Hematopoietic multipotent progenitor cell treated with erythropoietin and hydrocortisone succinate and interleukin-3 and kit ligand, for 4 days (in vitro differentiated cells): ENCODE measurements around the gene SRRT.

Source experiments
- DNase-seq: peaks from one replicate; pipeline ENCODE4 v3.0.0-alpha.2; 2015

SRRT gene

GRCh38 chr7:100882785-100883526, 8.1 kb downstream of the SRRT start:
- DNase-seq = no peak

GRCh38 chr7:100884736-100885439, 10.0 kb downstream of the SRRT start:
- DNase-seq = no peak

DNA sequence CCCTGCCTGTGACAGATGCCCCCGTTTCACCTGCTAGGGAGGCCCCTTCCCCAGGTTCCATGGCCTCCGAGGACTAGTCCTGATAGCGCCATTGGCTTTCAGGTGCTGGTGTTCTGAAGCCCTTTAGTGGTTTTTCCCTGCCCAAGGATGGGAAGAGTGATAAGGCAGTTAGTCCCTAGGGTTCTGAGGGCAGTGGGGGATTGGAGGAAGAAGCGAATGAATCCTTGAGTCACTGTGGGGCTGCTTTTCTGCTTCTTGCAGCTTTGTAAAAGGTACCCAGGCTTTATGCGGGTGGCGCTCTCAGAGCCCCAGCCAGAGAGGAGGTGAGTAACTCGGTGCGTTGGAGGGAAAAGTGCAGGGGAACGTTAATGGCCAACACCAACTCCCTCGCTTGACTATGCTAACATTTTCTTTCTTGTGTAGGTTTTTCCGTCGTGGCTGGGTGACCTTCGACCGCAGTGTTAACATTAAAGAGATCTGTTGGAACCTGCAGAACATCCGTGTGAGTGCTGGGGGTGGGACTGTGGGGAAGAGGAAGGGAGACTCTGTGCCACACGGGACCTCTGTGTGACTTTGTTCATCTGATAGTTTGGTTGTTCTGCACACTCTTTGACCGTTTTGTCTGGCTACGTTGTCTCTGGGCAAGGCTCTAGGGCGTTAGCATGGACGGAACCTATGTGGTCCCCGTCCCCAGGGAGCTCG, 10.7 kb downstream of the SRRT start:
- DNase-seq = no peak

GRCh38 chr7:100886142-100886935, 11.4 kb downstream of the SRRT start:
- DNase-seq = no peak

DNA sequence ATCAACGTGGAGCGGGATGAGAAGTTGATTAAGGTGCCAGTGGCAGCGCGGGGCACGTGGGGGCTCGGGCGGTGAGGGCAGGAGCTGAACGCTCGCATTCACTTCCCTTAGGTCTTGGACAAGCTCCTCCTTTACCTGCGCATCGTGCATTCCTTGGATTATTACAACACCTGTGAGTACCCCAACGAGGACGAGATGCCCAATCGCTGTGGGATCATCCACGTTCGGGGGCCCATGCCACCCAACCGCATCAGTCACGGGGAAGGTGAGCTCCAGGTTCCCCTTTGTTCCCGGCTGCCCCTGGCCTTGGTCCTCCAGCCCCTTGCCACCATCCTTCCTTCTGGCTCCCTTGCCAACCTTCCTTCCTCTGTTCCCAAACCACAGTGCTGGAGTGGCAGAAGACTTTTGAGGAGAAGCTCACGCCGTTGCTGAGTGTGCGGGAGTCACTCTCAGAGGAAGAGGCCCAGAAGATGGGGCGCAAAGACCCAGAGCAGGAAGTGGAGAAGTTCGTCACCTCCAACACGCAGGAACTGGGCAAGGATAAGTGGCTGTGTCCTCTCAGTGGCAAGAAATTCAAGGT, 12.1 kb downstream of the SRRT start:
- DNase-seq = no peak

- peak; percentile 94 for DNase-seq
These were observed 12.8 kb downstream of the SRRT start for GRCh38 chr7:100887516-100888290.

- DNase-seq = no peak
These were observed 13.5 kb downstream of the SRRT start for GRCh38 chr7:100888291-100888987.

DNA sequence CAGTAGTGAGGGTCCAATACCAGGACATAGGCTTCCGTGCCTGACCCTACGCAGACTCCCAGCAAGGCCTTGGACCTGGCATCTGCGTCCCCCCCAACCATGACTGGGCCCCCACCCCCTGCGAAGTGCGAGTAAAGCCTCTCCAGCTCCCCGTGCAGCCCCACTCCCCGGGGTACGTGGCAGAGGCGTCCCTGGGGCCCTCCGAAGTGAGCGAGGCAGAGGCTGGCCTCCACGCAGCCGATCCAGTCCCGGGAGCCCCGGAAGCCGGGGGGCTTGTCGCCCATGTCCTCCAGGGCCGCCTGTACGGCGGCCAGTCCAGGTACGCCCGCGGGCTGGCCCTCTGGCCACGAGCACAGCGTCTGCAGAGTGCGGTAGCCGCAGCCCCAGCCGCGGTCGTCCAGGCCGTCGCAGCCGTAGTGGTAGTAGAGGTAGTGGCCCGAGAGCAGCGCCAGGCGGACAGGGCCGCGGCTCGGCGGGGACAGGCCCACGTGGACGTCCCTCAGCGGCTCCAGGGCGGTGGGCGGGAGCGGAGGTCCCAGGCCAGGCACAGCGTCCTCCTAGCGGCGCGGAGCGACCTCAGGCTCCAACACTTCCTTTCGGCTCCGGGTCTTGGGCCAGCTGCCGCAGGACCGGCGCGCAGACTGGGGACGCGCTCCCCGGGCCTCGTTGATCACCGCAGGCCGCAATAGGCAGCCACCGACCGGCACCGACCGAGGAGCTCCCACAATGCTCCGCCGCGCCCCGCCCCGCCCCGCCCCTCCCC, 14.3 kb downstream of the SRRT start, which contains the start of gene UFSP1:
TSS of gene UFSP1 (minus strand) at position 728 of the 763 bp plus-strand sequence. CDS start at position 284, 444 bp downstream.
- DNase-seq = no peak

DNA sequence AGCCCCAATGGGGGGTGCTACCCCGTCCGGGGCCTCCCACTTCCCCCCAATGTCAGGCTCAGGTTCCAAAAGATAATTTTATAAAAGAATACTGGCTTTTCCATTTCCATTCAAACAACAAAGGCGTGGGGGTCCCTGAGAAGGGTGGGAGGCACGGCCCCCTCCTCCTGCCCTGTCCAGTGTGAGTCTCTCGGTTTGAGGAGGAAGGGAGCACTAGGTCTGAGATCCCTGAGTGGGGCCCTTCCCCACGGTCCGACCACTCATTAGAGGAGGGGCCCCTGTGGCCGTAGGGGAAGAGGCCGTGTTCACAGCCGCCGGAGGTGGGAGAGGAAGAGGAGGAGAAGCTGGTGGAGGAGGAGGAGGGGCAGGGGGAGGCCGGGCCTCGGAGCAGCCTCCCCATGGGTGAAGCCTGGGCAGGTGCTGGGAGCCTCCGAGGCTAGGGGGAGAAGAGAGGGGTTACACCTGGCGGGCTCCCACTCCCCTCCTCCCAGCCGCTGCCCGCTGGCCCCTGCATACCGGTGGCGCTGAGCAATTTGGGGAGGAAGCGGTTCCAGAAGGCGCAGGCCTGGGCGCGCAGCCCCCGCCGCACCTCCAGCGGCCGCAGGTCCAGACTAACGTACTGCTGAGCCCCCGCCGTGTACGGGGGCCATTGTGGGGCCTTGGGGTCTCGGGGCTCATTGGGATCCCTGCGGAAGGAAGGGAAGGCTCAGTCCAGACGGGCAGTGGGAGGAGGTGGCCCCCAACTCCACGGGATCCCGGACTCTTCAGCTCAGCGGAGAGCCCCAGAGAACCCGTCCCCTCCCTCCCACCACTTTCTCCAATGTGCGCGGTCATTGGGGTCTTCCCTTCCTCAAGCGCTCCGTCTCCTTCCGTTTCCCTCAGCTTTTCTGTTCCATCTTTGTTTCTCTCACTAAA, 16.0 kb downstream of the SRRT start:
- DNase-seq = no peak

- DNase-seq = no peak
These were observed 16.8 kb downstream of the SRRT start for GRCh38 chr7:100891568-100892247.

- no peak for DNase-seq
These were observed 17.7 kb downstream of the SRRT start for GRCh38 chr7:100892364-100893317.

GRCh38 chr7:100893318-100893895, 18.5 kb downstream of the SRRT start:
- no peak for DNase-seq

- peak; percentile 83 for DNase-seq
These were observed 19.2 kb downstream of the SRRT start for GRCh38 chr7:100893910-100894721.

DNA sequence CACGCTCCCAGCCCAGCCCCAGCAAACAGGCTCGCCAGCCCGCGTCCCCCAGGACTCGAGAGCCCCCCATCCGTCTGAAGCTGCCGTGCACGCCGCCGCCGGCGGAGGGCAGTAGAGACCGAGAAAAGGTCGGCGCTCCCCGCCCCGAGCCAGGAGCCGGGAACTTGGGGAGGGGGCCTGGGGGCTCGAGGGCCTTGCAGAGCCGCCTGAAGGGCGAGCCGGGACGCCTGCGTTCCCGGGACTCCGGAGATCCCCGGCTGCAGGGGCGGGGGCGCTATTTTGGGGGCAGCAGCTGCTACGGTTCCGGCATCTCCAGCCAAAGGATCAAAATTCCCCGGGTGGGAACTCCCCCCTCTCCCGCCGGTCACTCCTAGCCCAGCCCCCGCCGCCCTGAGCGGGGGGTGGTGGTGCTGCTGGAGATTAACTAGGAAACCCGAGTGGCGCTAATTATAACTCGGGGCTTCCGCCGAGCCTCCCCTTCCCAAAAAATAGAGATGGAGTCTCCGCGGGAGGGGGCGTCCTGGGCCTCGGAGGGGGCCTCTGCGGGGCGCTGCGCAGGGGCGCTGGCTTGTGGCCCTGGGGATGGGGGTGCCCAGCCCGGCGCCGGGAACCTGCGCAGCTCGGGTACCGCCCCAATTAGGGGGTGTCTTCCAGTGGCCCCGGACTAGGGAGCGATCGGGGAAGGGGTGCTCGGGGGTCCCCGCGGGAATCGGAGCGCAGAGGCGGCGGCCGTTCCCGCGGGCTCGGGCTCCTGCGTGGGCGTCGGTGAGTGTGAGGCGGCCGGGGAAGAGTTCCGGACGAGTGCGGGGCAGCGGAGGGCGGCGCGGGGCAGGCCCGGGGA, 20.2 kb downstream of the SRRT start:
- peak; percentile 59 for DNase-seq

DNA sequence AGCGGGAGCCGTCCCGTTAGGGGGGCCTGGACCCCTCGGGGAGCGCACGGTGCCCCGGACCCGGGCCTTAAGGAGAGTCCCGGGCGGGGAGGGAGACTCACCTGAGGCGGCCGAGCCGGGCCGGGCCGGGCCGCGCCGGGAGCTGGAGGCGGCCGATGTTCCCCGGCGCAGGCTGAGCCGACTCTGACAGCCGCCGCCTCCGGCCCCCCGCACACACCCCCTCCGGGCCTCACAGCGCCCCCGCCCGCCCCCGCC, 20.7 kb downstream of the SRRT start, which contains the start of gene ACHE:
TSS of gene ACHE (minus strand) at position 188 of the 255 bp plus-strand sequence. CDS start 1,656 bp downstream, outside the sequence.
- DNase-seq = no peak
